T-helper 9 cell (primary cell): ENCODE measurements around the gene NCMAP.
"Not testable (repeated sequence)": the region's sequence is repeated elsewhere in the genome, so short reads cannot be mapped to it uniquely, and the experiment has no call there.

Source experiments
- DNase-seq: peaks from one replicate; pipeline ENCODE4 v3.0.0-alpha.2; 2020
- total RNA-seq, 2 donors: gene quantifications; one replicate each; lab custom pipeline; 2026; lab: John Stamatoyannopoulos, UW

Gene NCMAP
- total RNA-seq = 0.24 to 0.35 reads per million in 2 donors

DNA sequence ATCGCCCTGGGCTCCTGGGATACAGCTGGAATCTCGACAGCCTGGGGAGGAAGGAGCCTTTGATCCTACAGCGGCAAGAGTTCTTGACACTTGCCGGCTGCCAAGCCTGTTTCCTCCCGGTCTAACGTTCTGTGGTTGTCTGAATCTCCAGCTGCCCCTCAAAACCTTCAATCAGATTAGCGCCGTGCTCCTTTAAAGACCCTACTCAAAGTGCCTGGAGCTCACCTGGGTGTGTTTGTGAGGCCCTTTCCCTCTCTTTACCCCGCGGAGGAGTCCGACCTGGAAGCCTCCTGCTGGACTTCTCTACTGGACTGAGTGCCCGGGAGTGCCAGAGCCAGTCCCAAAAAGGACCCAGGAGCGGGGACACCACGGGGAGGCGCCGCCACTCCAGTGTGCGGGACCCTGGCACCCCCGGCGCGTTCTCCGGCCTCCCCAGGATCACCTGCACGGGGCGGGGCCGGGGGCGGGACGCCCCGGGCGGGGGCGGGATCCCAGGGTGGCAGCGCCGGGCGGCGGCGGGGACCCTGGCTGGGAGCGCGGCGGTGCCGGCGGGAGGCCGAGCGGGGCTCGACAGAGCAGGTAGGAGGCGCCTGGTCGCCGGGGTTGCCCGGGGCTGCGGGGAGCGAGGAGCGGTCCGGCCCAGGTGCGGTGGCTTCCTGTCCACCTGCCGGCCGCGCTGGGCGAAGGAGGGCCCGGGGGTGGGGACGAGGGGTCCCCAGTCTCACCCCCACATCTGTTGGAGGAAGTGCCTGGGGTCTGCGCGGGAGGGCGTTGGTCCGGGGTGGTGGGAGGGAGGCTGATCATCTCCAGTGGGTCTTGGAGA, at the start of gene NCMAP:
Gene NCMAP, plus strand, starts transcription at position 497 of the 823 bp plus-strand sequence. CDS start 39,344 bp downstream, outside the sequence.
- DNase-seq = peak; percentile 60

GRCh38 chr1:24506691-24507381, 49.1 kb upstream of the NCMAP start:
- no peak for DNase-seq

DNA sequence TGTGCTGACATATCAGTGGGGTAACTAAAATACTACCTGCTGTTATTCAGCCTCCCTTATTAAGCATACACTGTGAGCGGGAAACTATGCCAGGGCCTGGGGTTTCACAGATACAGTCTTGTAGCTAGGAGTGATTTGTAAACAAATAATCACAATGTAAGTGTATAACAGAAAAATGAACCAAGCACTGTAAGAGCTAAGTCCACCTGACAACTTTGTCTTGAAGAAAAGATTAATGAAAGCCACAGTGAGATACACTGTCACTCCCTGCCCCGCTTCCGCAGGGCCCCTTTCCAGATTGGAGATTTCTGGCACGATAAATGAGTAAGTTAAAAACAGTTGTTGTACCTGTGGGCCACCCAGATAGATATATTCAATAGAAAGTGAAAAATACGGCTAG, 48.5 kb upstream of the NCMAP start:
- no peak for DNase-seq

- no peak for DNase-seq
Measured at GRCh38 chr1:24508911-24509310, 47.0 kb upstream of the NCMAP start.

DNA sequence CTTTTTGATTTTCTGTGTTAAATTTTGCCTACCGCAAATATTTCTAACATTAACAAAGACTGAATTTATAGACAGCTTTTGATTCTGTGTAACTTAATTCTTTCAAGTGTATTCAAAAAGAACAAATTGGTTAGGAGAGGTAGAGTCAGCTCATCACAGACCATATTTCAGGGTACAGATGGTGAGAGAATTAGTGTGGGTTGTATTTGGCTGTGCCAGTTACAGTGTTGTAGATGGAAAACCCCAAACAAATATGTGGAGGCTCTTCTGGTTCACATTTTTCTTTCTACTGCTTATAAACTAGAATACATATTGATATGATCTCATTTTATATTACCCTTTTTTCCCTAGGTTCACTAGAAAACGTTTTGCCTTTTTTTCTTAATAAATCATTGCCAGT, 42.2 kb upstream of the NCMAP start:
- no peak for DNase-seq

DNA sequence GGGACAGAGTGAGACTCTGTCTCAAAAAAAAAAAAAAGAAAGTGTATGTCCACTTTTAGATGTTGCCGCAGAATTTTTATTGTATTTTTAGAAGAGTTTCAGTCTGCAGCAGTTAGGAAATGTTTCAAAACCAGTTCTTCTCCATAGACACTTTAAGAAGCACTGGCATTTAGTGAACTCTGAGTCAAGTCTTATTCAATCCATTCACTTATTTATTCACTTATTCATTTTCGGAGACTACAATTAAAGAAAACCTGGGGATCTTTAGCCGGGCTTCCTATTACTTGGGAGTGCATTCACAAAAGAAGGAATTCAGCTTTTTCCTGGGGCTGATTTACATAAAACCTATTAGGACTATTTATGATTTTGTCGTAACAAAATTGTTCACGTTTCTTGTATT, 40.9 kb upstream of the NCMAP start:
- no peak for DNase-seq

DNA sequence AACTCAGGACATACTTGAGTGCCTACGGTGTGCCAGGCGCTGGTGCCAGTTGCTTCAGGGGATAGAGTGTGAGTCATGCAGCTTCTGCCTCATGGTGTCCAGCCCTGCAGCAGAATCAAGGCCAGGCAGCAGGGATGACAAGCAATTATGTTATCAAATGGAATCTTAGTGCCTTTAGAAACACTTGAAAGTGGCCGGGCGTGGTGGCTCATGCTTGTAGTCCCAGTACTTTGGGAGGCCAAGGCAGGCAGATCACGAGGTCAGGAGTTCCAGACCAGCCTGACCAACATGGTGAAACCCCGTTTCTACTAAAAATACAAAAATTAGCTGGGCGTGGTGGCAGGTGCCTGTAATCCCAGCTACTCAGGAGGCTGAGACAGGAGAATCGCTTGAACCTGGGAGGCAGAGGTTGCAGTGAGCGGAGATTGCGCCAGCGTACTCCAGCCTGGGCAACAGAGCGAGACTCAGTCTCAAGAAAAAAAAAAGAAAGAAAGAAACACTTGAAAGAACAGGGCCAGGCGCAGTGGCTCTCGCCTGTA, 40.1 kb upstream of the NCMAP start:
- not testable (repeated sequence) for DNase-seq

DNA sequence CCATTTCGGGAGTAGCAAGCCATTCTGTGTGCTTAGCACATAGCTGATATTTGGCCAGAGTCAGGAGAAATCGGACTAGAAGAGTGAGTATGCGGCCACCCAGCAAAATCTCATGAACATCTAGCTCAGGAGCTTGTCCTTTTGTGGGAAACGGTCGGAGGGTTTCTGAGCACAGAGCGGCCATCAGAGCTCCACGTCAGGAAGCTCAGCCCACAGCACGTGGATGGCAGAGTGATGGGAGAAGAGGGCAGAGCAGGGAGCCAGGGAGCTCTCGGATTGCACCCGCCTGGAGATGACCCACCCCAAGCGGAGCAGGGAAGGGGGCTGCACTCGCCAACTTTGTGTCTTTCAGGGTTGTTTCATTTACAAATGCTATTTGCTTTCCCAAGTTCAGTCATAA, 39.4 kb upstream of the NCMAP start:
- no peak for DNase-seq

DNA sequence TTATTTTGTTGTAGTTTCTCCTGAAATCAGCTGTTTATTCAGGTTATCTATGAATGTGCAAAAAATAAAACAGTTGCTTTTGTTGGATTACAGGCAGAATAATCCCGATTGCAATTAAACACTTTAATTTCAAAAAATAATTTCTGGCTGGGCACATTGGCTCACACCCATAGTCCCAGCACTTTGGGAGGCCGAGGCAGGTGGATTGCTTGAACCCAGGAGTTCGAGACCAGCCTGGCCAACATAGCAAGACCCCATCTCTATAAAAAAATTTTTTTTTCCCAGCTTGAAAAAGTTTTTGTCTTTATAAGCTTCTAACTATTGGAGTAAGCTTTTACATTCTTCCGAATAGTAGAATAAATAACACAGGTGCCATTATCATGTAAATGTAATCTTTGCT, 38.0 kb upstream of the NCMAP start:
- DNase-seq = no peak

GRCh38 chr1:24520282-24520681, 35.6 kb upstream of the NCMAP start:
- DNase-seq = not testable (repeated sequence)

DNA sequence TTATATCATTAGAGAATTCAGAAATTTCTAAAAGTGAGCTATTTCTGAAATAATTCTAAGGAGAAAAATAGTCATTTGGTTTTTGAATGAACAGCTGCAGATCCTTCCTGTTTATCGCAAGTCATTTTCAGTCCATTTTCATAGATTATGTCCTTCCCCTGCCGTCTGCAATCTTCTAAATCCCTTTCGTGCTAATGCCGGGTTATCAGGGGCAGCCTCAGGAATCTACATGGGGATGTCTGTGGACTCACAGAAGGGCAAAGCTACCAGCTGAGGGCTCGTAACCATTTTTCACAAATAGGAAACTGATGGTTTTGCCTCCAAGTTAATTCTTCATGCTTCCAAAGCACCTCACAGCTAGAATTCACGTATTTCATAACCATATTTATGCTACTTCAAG, 30.3 kb upstream of the NCMAP start:
- DNase-seq = no peak

DNA sequence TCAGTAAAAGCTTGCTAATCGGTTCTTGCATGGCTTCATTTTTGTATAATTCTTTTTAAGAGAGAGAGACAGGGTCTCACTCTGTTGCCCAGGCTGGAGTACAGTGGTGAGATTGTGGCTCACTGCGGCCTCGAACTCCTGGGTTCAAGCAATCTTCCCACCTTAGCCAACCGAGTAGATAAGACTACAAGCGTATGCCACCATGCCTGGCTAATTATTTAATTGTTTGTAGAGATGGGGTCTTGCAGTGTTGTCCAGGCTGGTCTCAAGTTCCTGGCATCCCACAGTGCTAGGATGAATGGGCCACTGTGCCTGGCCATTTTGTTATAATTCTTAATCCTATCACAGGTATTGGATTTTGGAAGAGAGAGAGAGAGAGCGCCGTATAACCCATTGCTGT, 29.8 kb upstream of the NCMAP start:
- no peak for DNase-seq

- peak; percentile 26 for DNase-seq
Measured at GRCh38 chr1:24526940-24527542, 28.8 kb upstream of the NCMAP start.

DNA sequence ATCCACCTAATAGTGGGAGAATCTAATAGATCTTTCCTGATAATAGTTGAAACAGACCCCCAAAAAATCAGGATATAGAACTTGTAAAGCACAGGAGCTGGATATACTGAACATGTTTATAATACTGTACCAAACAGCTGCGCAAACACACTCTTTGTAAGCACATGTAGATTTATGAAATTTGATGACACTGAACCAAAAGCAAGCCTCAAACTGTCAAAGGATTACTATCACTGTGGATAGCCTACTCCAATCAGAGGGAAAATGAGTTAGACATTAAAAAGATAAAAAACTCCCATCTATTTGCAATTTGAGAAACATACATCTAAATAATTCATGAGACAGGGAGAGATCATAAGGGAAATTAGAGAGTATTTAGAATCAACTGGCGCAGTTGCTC, 27.1 kb upstream of the NCMAP start:
- no peak for DNase-seq

DNA sequence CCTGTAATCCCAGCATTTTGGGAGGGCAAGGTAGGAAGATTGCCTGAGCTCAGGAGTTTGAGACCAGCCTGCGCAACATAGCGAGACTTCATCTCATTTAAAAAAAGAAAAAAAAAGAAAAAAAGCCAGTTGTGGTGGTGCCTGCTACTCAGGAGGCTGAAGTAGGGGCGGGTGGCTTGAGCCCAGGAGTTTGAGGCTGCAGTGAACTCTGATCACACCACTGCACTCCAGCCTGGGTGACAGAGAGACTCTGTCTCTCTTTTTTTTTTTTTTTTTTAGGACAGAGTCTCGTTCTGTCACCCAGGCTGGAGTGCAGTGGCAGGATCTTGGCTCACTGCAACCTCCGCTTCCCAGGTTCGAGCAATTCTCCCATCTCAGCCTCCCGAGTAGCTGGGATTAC, 26.6 kb upstream of the NCMAP start:
- DNase-seq = not testable (repeated sequence)

- peak; percentile 66 for DNase-seq
Measured at GRCh38 chr1:24535021-24535424, 20.9 kb upstream of the NCMAP start.

DNA sequence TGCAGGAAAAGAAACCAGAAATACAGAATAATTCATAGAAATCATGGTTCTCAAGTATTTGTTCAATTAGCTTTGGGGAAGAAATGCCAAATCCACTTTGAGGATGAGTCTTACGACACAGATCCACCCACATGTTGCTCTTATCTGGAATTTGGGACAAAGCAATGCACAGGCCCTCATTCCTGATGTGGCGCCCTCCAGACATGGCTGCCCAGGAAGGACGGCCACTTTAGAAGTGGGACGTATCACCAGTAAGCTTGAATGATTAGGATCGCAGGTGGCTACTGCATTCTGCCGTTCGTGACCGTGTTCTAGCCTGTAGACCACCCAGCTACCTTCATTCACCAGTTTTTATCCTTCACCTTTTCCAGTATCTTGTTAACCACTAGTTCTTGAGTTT, 20.1 kb upstream of the NCMAP start:
- no peak for DNase-seq

GRCh38 chr1:24536391-24536840, 19.5 kb upstream of the NCMAP start:
- DNase-seq = peak; percentile 62

- DNase-seq = no peak
Measured at GRCh38 chr1:24540051-24540905, 15.6 kb upstream of the NCMAP start.

- no peak for DNase-seq
Measured at GRCh38 chr1:24540906-24541710, 14.8 kb upstream of the NCMAP start.

DNA sequence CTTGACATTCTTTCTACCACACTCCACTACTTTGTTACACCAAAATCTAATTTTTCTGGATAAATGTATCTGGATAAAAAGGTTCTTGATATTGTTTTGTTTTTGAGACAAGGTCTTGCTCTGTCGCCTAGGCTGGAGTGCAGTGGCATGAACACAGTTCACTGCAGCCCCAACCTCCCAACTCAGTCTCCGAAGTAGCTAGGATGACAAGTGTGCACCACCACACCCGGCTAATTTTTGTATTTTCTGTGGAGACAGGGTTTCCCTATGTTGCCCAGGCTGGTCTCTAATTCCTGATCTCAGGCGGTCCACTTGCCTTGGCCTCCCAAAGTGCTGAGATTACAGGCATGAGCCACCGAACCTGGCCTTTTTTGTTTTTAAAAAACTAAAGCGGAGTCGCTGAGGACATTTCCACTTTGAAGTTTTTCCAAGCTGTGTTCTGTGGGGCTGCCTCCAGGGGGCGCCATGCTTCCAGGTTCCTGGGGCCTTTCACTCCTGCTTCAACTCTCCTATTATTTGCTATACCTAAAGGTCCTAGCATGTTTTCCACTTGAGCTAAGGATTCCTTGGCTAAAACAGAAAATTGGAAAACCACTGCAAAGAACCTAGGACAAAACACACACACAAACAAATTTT, 14.1 kb upstream of the NCMAP start:
- DNase-seq = no peak
